ENCODE data around the gene ZNF488. TPM values are rescaled to one million over a fixed set of nuclear protein-coding genes. Genes with fewer than 3 reads are reported as not detected.

The ZNF488 gene
- polyA plus RNA-seq, 2 donors = 0.81 to 0.94 TPM

DNA sequence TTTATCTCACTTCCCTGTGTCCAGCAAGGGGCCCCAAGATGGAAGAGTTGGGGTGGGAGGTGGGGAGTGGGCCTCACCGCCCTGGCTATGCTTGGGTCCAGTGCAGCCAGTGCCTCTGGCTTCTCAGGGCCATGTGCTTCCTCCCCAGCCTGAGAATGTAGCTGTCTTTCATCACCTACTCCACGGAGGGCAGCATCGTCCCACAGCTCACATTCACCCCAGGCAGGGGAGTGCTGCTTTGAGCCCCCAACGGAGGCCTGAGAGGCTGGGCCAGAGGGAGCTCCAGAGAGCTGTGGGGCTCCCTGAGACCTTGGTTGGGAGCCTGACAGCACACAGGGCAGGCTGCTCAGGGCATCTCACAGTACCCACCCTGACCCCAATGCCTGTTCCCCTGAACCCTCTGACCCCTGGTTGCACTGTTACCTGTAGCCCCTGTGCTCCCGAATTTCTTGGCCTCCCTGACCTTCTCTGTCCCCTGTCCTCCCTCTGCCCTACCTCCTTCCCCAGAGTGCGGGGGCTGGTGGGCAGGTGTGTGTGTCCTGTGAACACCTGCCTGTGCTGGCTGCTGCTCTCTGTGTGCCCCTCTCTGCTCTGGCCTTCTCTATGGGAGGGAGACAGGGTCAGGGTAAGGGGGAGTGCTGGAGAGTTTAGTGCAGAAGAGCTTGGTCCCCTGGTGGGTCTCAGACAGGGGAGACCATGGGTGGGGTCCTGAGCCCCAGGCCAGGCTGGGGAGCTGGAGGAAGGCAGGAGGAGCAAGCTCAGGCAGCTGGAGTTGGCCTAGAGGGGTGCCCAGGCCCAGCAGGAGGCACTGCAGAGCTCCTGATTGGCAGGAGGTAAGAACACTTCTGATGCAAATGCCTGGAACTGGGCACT is 19.6 kb upstream of the ZNF488 start:
- WGBS, 2 donors = 72 to 74% methylated on average over 6 of the region's 6 CpGs
- H3K36me3 ChIP-seq (ENCODE audit: control insufficient read depth in 2 of 2, insufficient read depth in 2 of 2, low read length in 1 of 2) = no peaks in the 10 kb centered on the region
- H3K4me3 ChIP-seq (ENCODE audit: low read depth in 1 of 2, low read length in 2 of 2) = no peak overlapping the region
- H3K27me3 ChIP-seq (ENCODE audit: control insufficient read depth in 1 of 2, insufficient read depth in 2 of 2, low read length in 2 of 2) = no peaks in the 10 kb centered on the region
- no peak overlapping the region for H3K27ac ChIP-seq (ENCODE audit: low read depth in 2 of 2, low read length in 1 of 2)
- H3K4me1 ChIP-seq (ENCODE audit: control insufficient read depth in 2 of 2, insufficient read depth in 2 of 2, low read length in 1 of 2) = peaks cover 21 to 45% of the 10 kb centered on the region in 2 donors
- H3K9me3 ChIP-seq (ENCODE audit: control insufficient read depth in 2 of 2, insufficient read depth in 1 of 2, low read depth in 1 of 2, low read length in 1 of 2) = peaks cover 0 to 2% of the 10 kb centered on the region in 2 donors

GRCh38 chr10:47402641-47403301 is 18.7 kb upstream of the ZNF488 start:
- WGBS, 2 donors = 37 to 52% methylated on average over 4 of the region's 4 CpGs
- H3K9me3 ChIP-seq (ENCODE audit: control insufficient read depth in 2 of 2, insufficient read depth in 1 of 2, low read depth in 1 of 2, low read length in 1 of 2) = peaks cover 0 to 2% of the 10 kb centered on the region in 2 donors
- H3K4me3 ChIP-seq (ENCODE audit: low read depth in 1 of 2, low read length in 2 of 2) = no peak overlapping the region
- H3K4me1 ChIP-seq (ENCODE audit: control insufficient read depth in 2 of 2, insufficient read depth in 2 of 2, low read length in 1 of 2) = peaks cover 21 to 45% of the 10 kb centered on the region in 2 donors
- H3K27ac ChIP-seq (ENCODE audit: low read depth in 2 of 2, low read length in 1 of 2) = peak overlapping the region in 1 of 2 donors; percentile 11
- no peaks in the 10 kb centered on the region for H3K27me3 ChIP-seq (ENCODE audit: control insufficient read depth in 1 of 2, insufficient read depth in 2 of 2, low read length in 2 of 2)
- H3K36me3 ChIP-seq (ENCODE audit: control insufficient read depth in 2 of 2, insufficient read depth in 2 of 2, low read length in 1 of 2) = no peaks in the 10 kb centered on the region

GRCh38 chr10:47401874-47402640 is 18.0 kb upstream of the ZNF488 start:
- peaks cover 21 to 39% of the 10 kb centered on the region in 2 donors for H3K4me1 ChIP-seq (ENCODE audit: control insufficient read depth in 2 of 2, insufficient read depth in 2 of 2, low read length in 1 of 2)
- 82 to 89% methylated on average over 10 of the region's 10 CpGs for WGBS, 2 donors
- H3K27me3 ChIP-seq (ENCODE audit: control insufficient read depth in 1 of 2, insufficient read depth in 2 of 2, low read length in 2 of 2) = no peaks in the 10 kb centered on the region
- H3K27ac ChIP-seq (ENCODE audit: low read depth in 2 of 2, low read length in 1 of 2) = no peak overlapping the region
- H3K4me3 ChIP-seq (ENCODE audit: low read depth in 1 of 2, low read length in 2 of 2) = no peak overlapping the region
- peaks cover 0 to 2% of the 10 kb centered on the region in 2 donors for H3K9me3 ChIP-seq (ENCODE audit: control insufficient read depth in 2 of 2, insufficient read depth in 1 of 2, low read depth in 1 of 2, low read length in 1 of 2)
- no peaks in the 10 kb centered on the region for H3K36me3 ChIP-seq (ENCODE audit: control insufficient read depth in 2 of 2, insufficient read depth in 2 of 2, low read length in 1 of 2)

DNA sequence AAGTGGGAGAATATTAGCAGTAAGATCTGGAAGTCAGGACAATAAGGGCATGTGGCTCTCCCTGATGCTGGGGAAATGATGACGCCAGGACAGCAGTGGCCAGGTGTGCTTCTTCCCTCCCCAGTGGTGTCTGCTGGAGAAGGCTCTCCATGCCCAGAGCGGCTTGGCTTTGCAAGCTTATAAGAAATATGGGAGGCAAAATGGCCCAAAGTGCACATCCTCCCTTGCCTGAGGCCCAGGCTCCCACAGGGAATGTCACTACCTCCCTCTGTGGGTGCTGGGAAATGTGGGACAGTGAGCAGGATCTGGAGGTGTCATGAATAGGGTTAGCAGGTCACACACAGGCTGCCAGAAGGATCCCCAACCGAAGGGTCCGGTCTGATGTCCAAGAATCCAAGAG is 17.1 kb upstream of the ZNF488 start:
- Histone ChIP-seq H3K4me1 (ENCODE audit: control insufficient read depth in 2 of 2, insufficient read depth in 2 of 2, low read length in 1 of 2) (peaks cover 20 to 34% of the 10 kb centered on the region in 2 donors), H3K4me3 (ENCODE audit: low read depth in 1 of 2, low read length in 2 of 2) (no peak overlapping the region), H3K27me3 (ENCODE audit: control insufficient read depth in 1 of 2, insufficient read depth in 2 of 2, low read length in 2 of 2) (no peaks in the 10 kb centered on the region), H3K27ac (ENCODE audit: low read depth in 2 of 2, low read length in 1 of 2) (no peak overlapping the region), H3K36me3 (ENCODE audit: control insufficient read depth in 2 of 2, insufficient read depth in 2 of 2, low read length in 1 of 2) (no peaks in the 10 kb centered on the region), H3K9me3 (ENCODE audit: control insufficient read depth in 2 of 2, insufficient read depth in 1 of 2, low read depth in 1 of 2, low read length in 1 of 2) (peaks cover 0 to 2% of the 10 kb centered on the region in 2 donors)
- WGBS, 2 donors = 95% methylated on average over 4 of the region's 4 CpGs

DNA sequence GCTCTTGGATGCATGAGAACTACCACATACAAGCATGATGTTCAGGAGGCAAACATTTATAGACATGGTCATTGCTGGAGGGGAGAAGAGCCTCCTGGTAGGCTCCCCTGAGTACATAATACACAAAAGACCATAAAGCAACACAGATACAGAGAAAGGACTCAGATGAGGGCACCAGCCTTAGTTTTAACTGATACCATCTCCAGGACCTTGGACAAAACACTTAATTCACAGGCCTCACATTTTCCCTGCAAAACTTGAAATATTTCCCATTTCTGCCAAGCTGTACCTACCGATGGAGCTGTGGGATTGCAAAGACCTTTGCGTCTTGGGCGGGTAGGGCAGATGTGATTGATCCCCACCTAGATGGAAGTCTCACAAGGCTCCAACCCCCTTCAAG is 16.7 kb upstream of the ZNF488 start:
- Histone ChIP-seq H3K27ac (ENCODE audit: low read depth in 2 of 2, low read length in 1 of 2) (no peak overlapping the region), H3K9me3 (ENCODE audit: control insufficient read depth in 2 of 2, insufficient read depth in 1 of 2, low read depth in 1 of 2, low read length in 1 of 2) (peaks cover 0 to 2% of the 10 kb centered on the region in 2 donors), H3K27me3 (ENCODE audit: control insufficient read depth in 1 of 2, insufficient read depth in 2 of 2, low read length in 2 of 2) (no peaks in the 10 kb centered on the region), H3K4me1 (ENCODE audit: control insufficient read depth in 2 of 2, insufficient read depth in 2 of 2, low read length in 1 of 2) (peaks cover 18 to 29% of the 10 kb centered on the region in 2 donors), H3K4me3 (ENCODE audit: low read depth in 1 of 2, low read length in 2 of 2) (no peak overlapping the region), H3K36me3 (ENCODE audit: control insufficient read depth in 2 of 2, insufficient read depth in 2 of 2, low read length in 1 of 2) (no peaks in the 10 kb centered on the region)
- WGBS, 2 donors = 92 to 94% methylated on average over 3 of the region's 3 CpGs

- H3K9me3 ChIP-seq (ENCODE audit: control insufficient read depth in 2 of 2, insufficient read depth in 1 of 2, low read depth in 1 of 2, low read length in 1 of 2) = peaks cover 0 to 2% of the 10 kb centered on the region in 2 donors
- H3K27ac ChIP-seq (ENCODE audit: low read depth in 2 of 2, low read length in 1 of 2) = no peak overlapping the region
- WGBS, 2 donors = 91 to 95% methylated on average over 2 of the region's 2 CpGs
- no peak overlapping the region for H3K4me3 ChIP-seq (ENCODE audit: low read depth in 1 of 2, low read length in 2 of 2)
- H3K27me3 ChIP-seq (ENCODE audit: control insufficient read depth in 1 of 2, insufficient read depth in 2 of 2, low read length in 2 of 2) = no peaks in the 10 kb centered on the region
- H3K4me1 ChIP-seq (ENCODE audit: control insufficient read depth in 2 of 2, insufficient read depth in 2 of 2, low read length in 1 of 2) = peaks cover 16 to 28% of the 10 kb centered on the region in 2 donors
- no peaks in the 10 kb centered on the region for H3K36me3 ChIP-seq (ENCODE audit: control insufficient read depth in 2 of 2, insufficient read depth in 2 of 2, low read length in 1 of 2)
These were observed 16.2 kb upstream of the ZNF488 start for GRCh38 chr10:47400251-47400650.

- peak overlapping the region in 1 of 2 donors; percentile 72 for H3K27ac ChIP-seq (ENCODE audit: low read depth in 2 of 2, low read length in 1 of 2)
- WGBS, 2 donors = 76 to 78% methylated on average over 6 of the region's 6 CpGs
These were observed 13.2 kb upstream of the ZNF488 start for GRCh38 chr10:47397256-47397655.

GRCh38 chr10:47396311-47396717 is 12.2 kb upstream of the ZNF488 start:
- Histone ChIP-seq H3K4me1 (ENCODE audit: control insufficient read depth in 2 of 2, insufficient read depth in 2 of 2, low read length in 1 of 2) (no peaks in the 10 kb centered on the region), H3K9me3 (ENCODE audit: control insufficient read depth in 2 of 2, insufficient read depth in 1 of 2, low read depth in 1 of 2, low read length in 1 of 2) (peaks cover 0 to 2% of the 10 kb centered on the region in 2 donors), H3K4me3 (ENCODE audit: low read depth in 1 of 2, low read length in 2 of 2) (no peak overlapping the region), H3K27me3 (ENCODE audit: control insufficient read depth in 1 of 2, insufficient read depth in 2 of 2, low read length in 2 of 2) (no peaks in the 10 kb centered on the region), H3K36me3 (ENCODE audit: control insufficient read depth in 2 of 2, insufficient read depth in 2 of 2, low read length in 1 of 2) (no peaks in the 10 kb centered on the region), H3K27ac (ENCODE audit: low read depth in 2 of 2, low read length in 1 of 2) (peak overlapping the region; percentile 68 to 72)

More at GRCh38 chr10:47397256-47397655, 13.2 kb upstream of the ZNF488 start:
- Histone ChIP-seq H3K4me1 (ENCODE audit: control insufficient read depth in 2 of 2, insufficient read depth in 2 of 2, low read length in 1 of 2) (no peaks in the 10 kb centered on the region), H3K36me3 (ENCODE audit: control insufficient read depth in 2 of 2, insufficient read depth in 2 of 2, low read length in 1 of 2) (no peaks in the 10 kb centered on the region), H3K4me3 (ENCODE audit: low read depth in 1 of 2, low read length in 2 of 2) (no peak overlapping the region), H3K27me3 (ENCODE audit: control insufficient read depth in 1 of 2, insufficient read depth in 2 of 2, low read length in 2 of 2) (no peaks in the 10 kb centered on the region), H3K9me3 (ENCODE audit: control insufficient read depth in 2 of 2, insufficient read depth in 1 of 2, low read depth in 1 of 2, low read length in 1 of 2) (peaks cover 0 to 2% of the 10 kb centered on the region in 2 donors)

GRCh38 chr10:47389619-47390018 is 5.5 kb upstream of the ZNF488 start:
- WGBS, 2 donors = 95 to 97% methylated on average over 3 of the region's 3 CpGs
- Histone ChIP-seq H3K4me1 (ENCODE audit: control insufficient read depth in 2 of 2, insufficient read depth in 2 of 2, low read length in 1 of 2) (no peaks in the 10 kb centered on the region), H3K27ac (ENCODE audit: low read depth in 2 of 2, low read length in 1 of 2) (no peak overlapping the region), H3K36me3 (ENCODE audit: control insufficient read depth in 2 of 2, insufficient read depth in 2 of 2, low read length in 1 of 2) (no peaks in the 10 kb centered on the region), H3K9me3 (ENCODE audit: control insufficient read depth in 2 of 2, insufficient read depth in 1 of 2, low read depth in 1 of 2, low read length in 1 of 2) (no peaks in the 10 kb centered on the region), H3K4me3 (ENCODE audit: low read depth in 1 of 2, low read length in 2 of 2) (no peak overlapping the region), H3K27me3 (ENCODE audit: control insufficient read depth in 1 of 2, insufficient read depth in 2 of 2, low read length in 2 of 2) (no peaks in the 10 kb centered on the region)
